Endothelial cell of umbilical vein (primary cell): ENCODE data around the gene VPS35L. TPM values are rescaled to one million over a fixed set of nuclear protein-coding genes. Genes with fewer than 3 reads are reported as not detected.

Source experiments
- BruUV-seq: library from RNA; stranded (reverse); fragments of 400-500 nt; replicated peaks from 2 replicates; lab custom pipeline; 2021; lab: Mats Ljungman, UMichigan
- CTCF ChIA-PET: fragments of 300-600, 350-600 bp; sonication (Branson Sonifier 250); formaldehyde crosslinking; loops from one replicate; lab custom pipeline; 2021; ENCODE audit warnings: antibody characterized with exemption, inconsistent platforms; lab: Charles Lee
- POLR2A ChIA-PET: fragments of 300-600, 350-600 bp; sonication (Branson Sonifier 250); formaldehyde crosslinking; loops from one replicate; lab custom pipeline; 2021; ENCODE audit warnings: antibody characterized with exemption, inconsistent platforms; lab: Charles Lee
- DNase-seq: peaks from one replicate; pipeline ENCODE4 v3.0.0-alpha.2; 2011; ENCODE audit warnings: low read depth, low spot score
- FAIRE-seq: peaks from 2 replicates; lab custom pipeline; 2011; peaks lifted over from hg19 to GRCh38; lab: Jason Lieb, UNC
- H2AFZ ChIP-seq: 2 replicates; pipeline ENCODE4 v1.6.0; 2012; ENCODE audit warnings: low read depth, low read length, control low read depth, inconsistent platforms
- H3K27ac ChIP-seq: 2 replicates; pipeline ENCODE4 v1.5.1; 2011; ENCODE audit warnings: low read depth, mild to moderate bottlenecking, control low read depth, low read length, moderate library complexity; ENCODE audit not compliant: insufficient read depth
- H3K27me3 ChIP-seq, 2 experiments: 2 replicates each; pipeline versions ENCODE4 v1.6.0 to v1.6.1; 2011; ENCODE audit warnings: low read length in 2 of 2, mixed read lengths in 1 of 2; ENCODE audit not compliant: control insufficient read depth in 2 of 2, insufficient read depth in 2 of 2
- H3K36me3 ChIP-seq, 2 experiments: 2 replicates in 1 of 2; 3 replicates in 1 of 2; pipeline ENCODE4 v1.5.1; 2011; ENCODE audit warnings: low read length in 2 of 2, mild to moderate bottlenecking in 1 of 2, moderate library complexity in 1 of 2; ENCODE audit not compliant: control insufficient read depth in 2 of 2, insufficient read depth in 2 of 2; ENCODE audit errors: extremely low read depth in 1 of 2
- H3K4me1 ChIP-seq: 3 replicates; pipeline ENCODE4 v1.5.1; 2011; ENCODE audit warnings: mild to moderate bottlenecking, low read length; ENCODE audit not compliant: control insufficient read depth, insufficient read depth; ENCODE audit errors: extremely low read depth
- H3K4me2 ChIP-seq: 2 replicates; pipeline ENCODE4 v1.6.1; 2011; ENCODE audit warnings: low read length, control low read depth, mixed read lengths; ENCODE audit not compliant: insufficient read depth
- H3K4me3 ChIP-seq, 3 experiments: fragments of 200-600 bp in 1 of 3; sonication (generic), shearing (Covaris generic) in 1 of 3; replicated peaks in 1 of 3; 2 replicates each; pipeline ENCODE4 v1.5.1; 2011 to 2016; ENCODE audit warnings: control low read depth in 3 of 3, low read length in 3 of 3, mild to moderate bottlenecking in 2 of 3, inconsistent platforms in 1 of 3, low read depth in 1 of 3, moderate library complexity in 1 of 3; ENCODE audit not compliant: insufficient read depth in 1 of 3
- H3K79me2 ChIP-seq: 2 replicates; pipeline ENCODE4 v1.6.0; 2012; ENCODE audit warnings: low read length, inconsistent platforms; ENCODE audit not compliant: control insufficient read depth, insufficient read depth
- H3K9ac ChIP-seq: replicated peaks from 2 replicates; pipeline ENCODE3; 2011; ENCODE audit warnings: low read length, control low read depth; ENCODE audit not compliant: insufficient read depth; ENCODE audit errors: extremely low read depth
- H3K9me1 ChIP-seq: replicated peaks from 3 replicates; pipeline ENCODE4 v1.6.0; 2011; ENCODE audit warnings: mild to moderate bottlenecking, low read length; ENCODE audit not compliant: control insufficient read depth, insufficient read depth; ENCODE audit errors: extremely low read depth
- H3K9me3 ChIP-seq: replicated peaks from 2 replicates; pipeline ENCODE4 v1.5.1; 2012; ENCODE audit warnings: low read length, inconsistent platforms; ENCODE audit not compliant: control insufficient read depth, insufficient read depth
- H4K20me1 ChIP-seq: replicated peaks from 2 replicates; pipeline ENCODE3; 2011; ENCODE audit warnings: mild to moderate bottlenecking, low read length; ENCODE audit not compliant: control insufficient read depth, insufficient read depth; ENCODE audit errors: extremely low read depth
- CTCF ChIP-seq, 2 donors: IDR thresholded peaks; 1 replicate in 1 of 2; 2 replicates in 1 of 2; pipeline ENCODE4 v1.5.1; 2011; ENCODE audit warnings: low read length in 2 of 2, mild to moderate bottlenecking in 2 of 2, moderate library complexity in 2 of 2, control low read depth in 1 of 2, inconsistent platforms in 1 of 2, low read depth in 1 of 2; ENCODE audit not compliant: insufficient read depth in 1 of 2; ENCODE audit errors: extremely low read depth in 1 of 2
- FOS ChIP-seq: IDR thresholded peaks from 2 replicates; pipeline ENCODE4 v1.6.1; 2011; ENCODE audit warnings: mild to moderate bottlenecking, low read length, moderate library complexity, borderline replicate concordance; ENCODE audit not compliant: insufficient read depth
- JUN ChIP-seq: IDR thresholded peaks from 2 replicates; pipeline ENCODE4 v1.6.1; 2011; ENCODE audit warnings: borderline replicate concordance, low read depth; ENCODE audit not compliant: insufficient read length, insufficient read depth
- dilution Hi-C: fragments of 300-500 bp; cut with MboI; formaldehyde crosslinking; loops from one replicate; pipeline ENCODE4 v1.15.0; 2019; ENCODE audit warnings: low sequenced_read_pairs; ENCODE audit not compliant: extremely low pct_ligation_motif_present
- intact Hi-C: fragments of 100-400 bp; cut with micrococcal nuclease; formaldehyde crosslinking; loops from one replicate; pipeline ENCODE4 v1.10.0; 2022
- polyA plus RNA-seq, 4 experiments: library from polyadenylated mRNA; depleted of rRNA in 3 of 4; stranded (reverse) in 3 of 4; unstranded in 1 of 4; fragments of >200 nt; gene quantifications; 2 replicates each; pipeline versions ENCODE4 v1.2.1 to v1.2.3, GENCODE V29; 2011 to 2012; ENCODE audit warnings: missing spikeins in 1 of 4
- total RNA-seq: library from RNA; stranded (reverse); gene quantifications from 2 replicates; pipeline ENCODE4 v1.2.3, GENCODE V29; 2021

The VPS35L gene
- total and polyA plus RNA-seq, 2 donors (not counting 3 experiments of a cell fraction or from before 2014, with no cell fraction given) = 49.1 to 91.1 TPM

GRCh38 chr16:19578378-19578971, 23.0 kb downstream of the VPS35L start:
- no peaks in the 10 kb centered on the region for H3K79me2 ChIP-seq
- H3K36me3 ChIP-seq = peaks cover 20 to 25% of the 10 kb centered on the region in 2 experiments
- no peak overlapping the region for H3K9ac ChIP-seq
- no peaks in the 10 kb centered on the region for H3K9me1 ChIP-seq
- intact Hi-C loops (no loop called here), dilution Hi-C loops (no loop called here)
- no peaks in the 10 kb centered on the region for H4K20me1 ChIP-seq
- no peak overlapping the region for H3K4me3 ChIP-seq
- H3K4me2 ChIP-seq = no peak overlapping the region
- FAIRE-seq (no peak), DNase-seq (no peak)
- H3K27me3 ChIP-seq = no peaks in the 10 kb centered on the region
- no peak overlapping the region for H2AFZ ChIP-seq
- CTCF ChIA-PET = no interaction called here
- H3K4me1 ChIP-seq = no peaks in the 10 kb centered on the region
- no peak overlapping the region for H3K27ac ChIP-seq
- BruUV-seq = no TSS peak
- POLR2A ChIA-PET = no interaction called here
- no peaks in the 10 kb centered on the region for H3K9me3 ChIP-seq
- no peak for TF ChIP-seq FOS
- TF ChIP-seq JUN = no peak
- TF ChIP-seq CTCF (IDR thresholded peaks at IDR 0.05; ENCODE audit: extremely low read depth in 1 of 2, insufficient read depth in 1 of 2, low read depth in 1 of 2, low read length in 2 of 2) = no peak
